SK-N-SH treated with all-trans-retinoic acid at 6 μM for 48 hours (cell line): ENCODE measurements around the gene IRF7.

ENCODE experiments used
- ATAC-seq: fragments of 200-7000 bp; cut with Tn5 transposase; 3 replicates; pipeline ENCODE4 v1.9.1; 2020; ENCODE audit warnings: mild to moderate bottlenecking, moderate library complexity
- ARNTL ChIP-seq: fragments of 450-650 bp; formaldehyde crosslinking; IDR thresholded peaks from 2 replicates; pipeline ENCODE4 v1.5.0; 2020; ENCODE audit warnings: low read depth, mild to moderate bottlenecking, moderate library complexity, borderline replicate concordance
- BACH2 ChIP-seq: fragments of 250-450 bp; sonication (Bioruptor Pico); IDR thresholded peaks from 2 replicates; pipeline ENCODE4 v1.9.0; 2021; ENCODE audit warnings: mild to moderate bottlenecking, borderline replicate concordance
- CSDC2 ChIP-seq: fragments of 250-450 bp; sonication (Bioruptor Pico); IDR thresholded peaks from 2 replicates; pipeline ENCODE4 v1.5.0; 2020; ENCODE audit warnings: mild to moderate bottlenecking, moderate library complexity
- CSRNP3 ChIP-seq: fragments of 250-450 bp; sonication (Bioruptor Pico); IDR thresholded peaks from 2 replicates; pipeline ENCODE4 v1.5.1; 2021; ENCODE audit warnings: mild to moderate bottlenecking, moderate library complexity
- ESRRG ChIP-seq: fragments of 250-450 bp; sonication (Bioruptor Pico); IDR thresholded peaks from 2 replicates; pipeline ENCODE4 v1.6.1; 2021; ENCODE audit warnings: mild to moderate bottlenecking
- GLIS3 ChIP-seq: fragments of 250-450 bp; sonication (Bioruptor Pico); IDR thresholded peaks from 2 replicates; pipeline ENCODE4 v1.5.0; 2020; ENCODE audit warnings: mild to moderate bottlenecking, moderate library complexity
- ISL1 ChIP-seq: fragments of 250-450 bp; sonication (Bioruptor Pico); IDR thresholded peaks from 2 replicates; pipeline ENCODE4 v2.1.2; 2022; ENCODE audit warnings: mild to moderate bottlenecking, moderate library complexity
- OSR1 ChIP-seq: fragments of 250-450 bp; sonication (Bioruptor Pico); IDR thresholded peaks from 2 replicates; pipeline ENCODE4 v1.8.0; 2022; ENCODE audit warnings: moderate library complexity, mild to moderate bottlenecking, inconsistent platforms
- PATZ1 ChIP-seq: fragments of 250-450 bp; sonication (Bioruptor Pico); IDR thresholded peaks from 2 replicates; pipeline ENCODE4 v1.8.0; 2020; ENCODE audit warnings: mild to moderate bottlenecking, moderate library complexity, borderline replicate concordance
- POU6F1 ChIP-seq: fragments of 250-450 bp; sonication (Bioruptor Pico); IDR thresholded peaks from 2 replicates; pipeline ENCODE4 v1.8.0; 2021; ENCODE audit warnings: low read depth, mild to moderate bottlenecking, moderate library complexity, borderline replicate concordance
- PPARA ChIP-seq: fragments of 250-450 bp; sonication (Bioruptor Pico); IDR thresholded peaks from 2 replicates; pipeline ENCODE4 v1.5.0; 2020; ENCODE audit warnings: mild to moderate bottlenecking, borderline replicate concordance
- RARB ChIP-seq: fragments of 250-450 bp; sonication (Bioruptor Pico); IDR thresholded peaks from 2 replicates; pipeline ENCODE4 v1.8.0; 2021; ENCODE audit warnings: mild to moderate bottlenecking, moderate library complexity
- SNAI2 ChIP-seq: fragments of 250-450 bp; sonication (Bioruptor Pico); IDR thresholded peaks from 2 replicates; pipeline ENCODE4 v1.5.0; 2020; ENCODE audit warnings: mild to moderate bottlenecking, moderate library complexity
- TCF4 ChIP-seq: fragments of 250-450 bp; sonication (Bioruptor Pico); IDR thresholded peaks from 2 replicates; pipeline ENCODE4 v1.8.0; 2021; ENCODE audit warnings: mild to moderate bottlenecking, moderate library complexity, borderline replicate concordance
- TOX ChIP-seq: fragments of 250-450 bp; sonication (Bioruptor Pico); IDR thresholded peaks from 2 replicates; pipeline ENCODE4 v1.8.0; 2021; ENCODE audit warnings: mild to moderate bottlenecking, moderate library complexity, borderline replicate concordance
- TSHZ2 ChIP-seq: fragments of 250-450 bp; sonication (Bioruptor Pico); IDR thresholded peaks from 2 replicates; pipeline ENCODE4 v1.5.0; 2020; ENCODE audit warnings: mild to moderate bottlenecking, moderate library complexity
- ZC3H10 ChIP-seq: fragments of 250-450 bp; sonication (Bioruptor Pico); IDR thresholded peaks from 2 replicates; pipeline ENCODE4 v1.5.1; 2021; ENCODE audit warnings: mild to moderate bottlenecking, moderate library complexity
- ZFP3 ChIP-seq: fragments of 250-450 bp; sonication (Bioruptor Pico); IDR thresholded peaks from 2 replicates; pipeline ENCODE4 v1.5.0; 2020; ENCODE audit warnings: mild to moderate bottlenecking, moderate library complexity
- ZFP30 ChIP-seq: fragments of 450-650 bp; formaldehyde crosslinking; IDR thresholded peaks from 2 replicates; pipeline ENCODE4 v1.5.0; 2022; ENCODE audit warnings: mild to moderate bottlenecking, moderate library complexity
- ZNF70 ChIP-seq: fragments of 450-650 bp; formaldehyde crosslinking; IDR thresholded peaks from 2 replicates; pipeline ENCODE4 v1.5.0; 2020; ENCODE audit warnings: mild to moderate bottlenecking, moderate library complexity
- ZNF8 ChIP-seq: fragments of 450-650 bp; formaldehyde crosslinking; IDR thresholded peaks from 2 replicates; pipeline ENCODE4 v1.5.0; 2020; ENCODE audit warnings: mild to moderate bottlenecking, moderate library complexity

Gene IRF7

GRCh38 chr11:571802-572185, 44.0 kb downstream of the IRF7 start:
- ATAC-seq = no peak
- TF ChIP-seq ZFP3 = no peak
- TF ChIP-seq ESRRG = no peak
- TF ChIP-seq OSR1 (CRISPR knock-in tag) = no peak
- no peak for TF ChIP-seq SNAI2 (CRISPR knock-in tag)
- TF ChIP-seq PATZ1 = no peak
- no peak for TF ChIP-seq CSDC2 (CRISPR knock-in tag)
- no peak for TF ChIP-seq ZNF70 (CRISPR knock-in tag)
- no peak for TF ChIP-seq TCF4
- TF ChIP-seq ZC3H10 (CRISPR knock-in tag) = no peak
- no peak for TF ChIP-seq TOX (CRISPR knock-in tag)
- no peak for TF ChIP-seq PPARA (CRISPR knock-in tag)
- no peak for TF ChIP-seq ZNF8
- no peak for TF ChIP-seq RARB
- TF ChIP-seq ARNTL (CRISPR knock-in tag) = no peak
- no peak for TF ChIP-seq ZFP30

GRCh38 chr11:569158-569885, 46.4 kb downstream of the IRF7 start:
- TF ChIP-seq CSDC2 (CRISPR knock-in tag) (no peak), ZNF70 (CRISPR knock-in tag) (no peak), ZNF8 (no peak), ZFP3 (no peak), TSHZ2 (CRISPR knock-in tag) (no peak), BACH2 (no peak), ZC3H10 (CRISPR knock-in tag) (no peak), ESRRG (no peak), OSR1 (CRISPR knock-in tag) (no peak), PPARA (CRISPR knock-in tag) (no peak), TOX (CRISPR knock-in tag) (no peak), POU6F1 (CRISPR knock-in tag) (no peak), GLIS3 (no peak), SNAI2 (CRISPR knock-in tag) (no peak), ZFP30 (no peak), ARNTL (CRISPR knock-in tag) (no peak), PATZ1 (no peak)
- TF ChIP-seq, all 23 proteins: peak for 0
- ATAC-seq = no peak

- peak; percentile 95 for ATAC-seq
- TF ChIP-seq ARNTL (CRISPR knock-in tag) (no peak), ESRRG (no peak), RARB (no peak), CSRNP3 (CRISPR knock-in tag) (no peak), ZFP3 (no peak), SNAI2 (CRISPR knock-in tag) (no peak), ISL1 (no peak), OSR1 (CRISPR knock-in tag) (no peak), TOX (CRISPR knock-in tag) (no peak), PPARA (CRISPR knock-in tag) (no peak)
- TF ChIP-seq, all 23 proteins: peak for 0
Measured at GRCh38 chr11:568306-569157, 47.2 kb downstream of the IRF7 start.
